ENCODE measurements around the gene TC2N. TPM values are rescaled to one million over a fixed set of nuclear protein-coding genes. Genes with fewer than 3 reads are reported as not detected.
"Not testable (repeated sequence)": the region's sequence is repeated elsewhere in the genome, so short reads cannot be mapped to it uniquely, and the experiment has no call there.

The TC2N gene
- total RNA-seq, 2 donors from 2014 or later: 17.3 to 19.5 TPM

GRCh38 chr14:91845652-91846051, 21.7 kb downstream of the TC2N start:
- 89 to 90% methylated on average over 2 of the region's 2 CpGs for WGBS, 2 experiments (ENCODE audit: insufficient coverage in 1 of 2, insufficient read length in 1 of 2)

DNA sequence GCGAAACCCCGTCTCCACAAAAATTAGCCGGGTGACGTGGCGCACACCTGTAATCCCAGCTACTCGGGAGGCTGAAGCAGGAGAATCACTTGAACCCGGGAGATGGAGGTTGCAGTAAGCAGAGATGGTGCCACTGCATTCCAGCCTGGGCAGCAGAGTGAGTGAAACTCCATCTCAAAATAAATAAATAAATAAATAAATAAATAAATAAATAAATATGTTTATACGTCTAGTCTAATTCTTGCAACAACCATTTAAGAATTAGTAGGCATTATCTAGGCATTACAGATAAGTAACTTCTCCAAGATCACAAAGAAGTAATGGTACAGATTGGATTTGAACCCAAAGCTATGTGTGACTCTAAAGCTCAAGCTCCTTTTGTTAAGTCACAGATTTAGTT, 22.3 kb downstream of the TC2N start:
- not testable (repeated sequence) for H3K27me3 ChIP-seq (ENCODE audit: control insufficient read depth, insufficient read depth, low read length, poor library complexity, severe bottlenecking); H3K36me3 Mint-ChIP-seq (ENCODE audit: low read depth); H3K9ac ChIP-seq (ENCODE audit: extremely low read depth, low read length, poor library complexity, severe bottlenecking); H3K27ac Mint-ChIP-seq; H3K4me1 ChIP-seq (ENCODE audit: control insufficient read depth, insufficient read depth, low read length); H3K36me3 ChIP-seq (ENCODE audit: control insufficient read depth, insufficient read depth, low read length); H3K27ac ChIP-seq (ENCODE audit: low read depth, low read length); H3K9me3 ChIP-seq (ENCODE audit: control insufficient read depth, low read length); H3K27me3 Mint-ChIP-seq (ENCODE audit: insufficient read depth); DNase-seq; H3K4me3 Mint-ChIP-seq; H3K4me3 ChIP-seq (ENCODE audit: low read length); H3K4me1 Mint-ChIP-seq; H3K9me3 Mint-ChIP-seq
- 93 to 97% methylated on average over 7 of the region's 8 CpGs for WGBS, 2 experiments (ENCODE audit: insufficient coverage in 1 of 2, insufficient read length in 1 of 2)

More at GRCh38 chr14:91845652-91846051, 21.7 kb downstream of the TC2N start:
- TF ChIP-seq, protein P1, sequence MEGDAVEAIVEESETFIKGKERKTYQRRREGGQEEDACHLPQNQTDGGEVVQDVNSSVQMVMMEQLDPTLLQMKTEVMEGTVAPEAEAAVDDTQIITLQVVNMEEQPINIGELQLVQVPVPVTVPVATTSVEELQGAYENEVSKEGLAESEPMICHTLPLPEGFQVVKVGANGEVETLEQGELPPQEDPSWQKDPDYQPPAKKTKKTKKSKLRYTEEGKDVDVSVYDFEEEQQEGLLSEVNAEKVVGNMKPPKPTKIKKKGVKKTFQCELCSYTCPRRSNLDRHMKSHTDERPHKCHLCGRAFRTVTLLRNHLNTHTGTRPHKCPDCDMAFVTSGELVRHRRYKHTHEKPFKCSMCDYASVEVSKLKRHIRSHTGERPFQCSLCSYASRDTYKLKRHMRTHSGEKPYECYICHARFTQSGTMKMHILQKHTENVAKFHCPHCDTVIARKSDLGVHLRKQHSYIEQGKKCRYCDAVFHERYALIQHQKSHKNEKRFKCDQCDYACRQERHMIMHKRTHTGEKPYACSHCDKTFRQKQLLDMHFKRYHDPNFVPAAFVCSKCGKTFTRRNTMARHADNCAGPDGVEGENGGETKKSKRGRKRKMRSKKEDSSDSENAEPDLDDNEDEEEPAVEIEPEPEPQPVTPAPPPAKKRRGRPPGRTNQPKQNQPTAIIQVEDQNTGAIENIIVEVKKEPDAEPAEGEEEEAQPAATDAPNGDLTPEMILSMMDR (conservative IDR thresholded peaks at IDR 0.05): no peak
- Histone ChIP-seq H3K36me3 (ENCODE audit: control insufficient read depth, insufficient read depth, low read length) (no peaks in the 10 kb centered on the region), H3K27ac (ENCODE audit: low read depth, low read length) (no peak overlapping the region), H3K4me1 (ENCODE audit: control insufficient read depth, insufficient read depth, low read length) (no peaks in the 10 kb centered on the region), H3K27me3 (ENCODE audit: control insufficient read depth, insufficient read depth, low read length, poor library complexity, severe bottlenecking) (peaks cover 6% of the 10 kb centered on the region), H3K9ac (ENCODE audit: extremely low read depth, low read length, poor library complexity, severe bottlenecking) (no peak overlapping the region), H3K9me3 (ENCODE audit: control insufficient read depth, low read length) (no peaks in the 10 kb centered on the region), H3K4me3 (ENCODE audit: low read length) (no peak overlapping the region)
- Mint-ChIP-seq H3K4me3 (no peak overlapping the region), H3K4me1 (no peaks in the 10 kb centered on the region), H3K36me3 (ENCODE audit: low read depth) (no peaks in the 10 kb centered on the region), H3K9me3 (no peaks in the 10 kb centered on the region), H3K27ac (no peak overlapping the region), H3K27me3 (ENCODE audit: insufficient read depth) (peaks cover 8% of the 10 kb centered on the region)
- no peak for DNase-seq

GRCh38 chr14:91844029-91844428, 23.3 kb downstream of the TC2N start:
- no peak overlapping the region for H3K4me3 ChIP-seq (ENCODE audit: low read length)
- TF ChIP-seq, protein P1 (conservative IDR thresholded peaks at IDR 0.05): no peak
- no peaks in the 10 kb centered on the region for H3K4me1 Mint-ChIP-seq
- H3K36me3 Mint-ChIP-seq (ENCODE audit: low read depth): no peaks in the 10 kb centered on the region
- no peak overlapping the region for H3K4me3 Mint-ChIP-seq
- H3K9me3 ChIP-seq (ENCODE audit: control insufficient read depth, low read length): no peaks in the 10 kb centered on the region
- H3K27me3 Mint-ChIP-seq (ENCODE audit: insufficient read depth): peaks cover 8% of the 10 kb centered on the region
- no peak overlapping the region for H3K27ac ChIP-seq (ENCODE audit: low read depth, low read length)
- no peak for DNase-seq
- no peaks in the 10 kb centered on the region for H3K4me1 ChIP-seq (ENCODE audit: control insufficient read depth, insufficient read depth, low read length)
- no peaks in the 10 kb centered on the region for H3K36me3 ChIP-seq (ENCODE audit: control insufficient read depth, insufficient read depth, low read length)
- no peaks in the 10 kb centered on the region for H3K9me3 Mint-ChIP-seq
- no peak overlapping the region for H3K27ac Mint-ChIP-seq
- 88% methylated on average over 3 of the region's 4 CpGs; no CpG with 5 or more reads in 1 of the 2 experiments for WGBS, 2 experiments (ENCODE audit: insufficient coverage in 1 of 2, insufficient read length in 1 of 2)
- peaks cover 15% of the 10 kb centered on the region for H3K27me3 ChIP-seq (ENCODE audit: control insufficient read depth, insufficient read depth, low read length, poor library complexity, severe bottlenecking)
- H3K9ac ChIP-seq (ENCODE audit: extremely low read depth, low read length, poor library complexity, severe bottlenecking): no peak overlapping the region

DNA sequence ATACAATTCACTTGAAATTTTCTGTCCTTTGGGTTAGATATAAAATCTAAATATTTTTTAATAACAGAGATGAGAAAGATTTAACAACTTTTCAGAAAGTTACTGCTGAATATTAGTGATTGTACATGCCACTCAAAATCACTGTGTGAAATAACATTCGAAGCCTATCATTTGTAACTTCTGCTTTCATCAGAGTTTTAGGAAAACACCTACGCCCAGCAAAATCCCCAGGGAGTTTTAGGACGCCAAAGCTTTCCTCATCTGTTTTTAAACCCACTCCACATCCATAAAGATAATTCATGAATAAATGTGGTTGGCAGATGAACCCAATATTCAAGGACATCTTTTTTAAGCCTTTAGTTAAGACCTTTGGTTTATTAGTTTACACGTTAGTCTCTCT, 23.9 kb downstream of the TC2N start:
- WGBS, 2 experiments (ENCODE audit: insufficient coverage in 1 of 2, insufficient read length in 1 of 2): 86 to 100% methylated on average over 1 to 3 of the region's 4 CpGs
- H3K27me3 ChIP-seq (ENCODE audit: control insufficient read depth, insufficient read depth, low read length, poor library complexity, severe bottlenecking): peaks cover 19% of the 10 kb centered on the region
- H3K4me1 ChIP-seq (ENCODE audit: control insufficient read depth, insufficient read depth, low read length): no peaks in the 10 kb centered on the region
- H3K36me3 ChIP-seq (ENCODE audit: control insufficient read depth, insufficient read depth, low read length): no peaks in the 10 kb centered on the region
- no peaks in the 10 kb centered on the region for H3K36me3 Mint-ChIP-seq (ENCODE audit: low read depth)
- H3K4me3 Mint-ChIP-seq: no peak overlapping the region
- TF ChIP-seq, protein P1 (conservative IDR thresholded peaks at IDR 0.05): no peak
- H3K27ac ChIP-seq (ENCODE audit: low read depth, low read length): no peak overlapping the region
- no peaks in the 10 kb centered on the region for H3K4me1 Mint-ChIP-seq
- H3K27me3 Mint-ChIP-seq (ENCODE audit: insufficient read depth): peaks cover 8% of the 10 kb centered on the region
- H3K27ac Mint-ChIP-seq: no peak overlapping the region
- H3K4me3 ChIP-seq (ENCODE audit: low read length): no peak overlapping the region
- no peak for DNase-seq
- H3K9ac ChIP-seq (ENCODE audit: extremely low read depth, low read length, poor library complexity, severe bottlenecking): no peak overlapping the region
- no peaks in the 10 kb centered on the region for H3K9me3 ChIP-seq (ENCODE audit: control insufficient read depth, low read length)
- H3K9me3 Mint-ChIP-seq: no peaks in the 10 kb centered on the region

Data from endodermal cell (in vitro differentiated cells).